NCI-H2081 treated with DMSO at 0.1 percent for 48 hours (cell line): ENCODE data around the gene PROX1.
"Not testable (repeated sequence)": the region's sequence is repeated elsewhere in the genome, so short reads cannot be mapped to it uniquely, and the experiment has no call there.

Experiments used
- DNase-seq: peaks from one replicate; lab custom pipeline; 2025; lab: John Stamatoyannopoulos, UW

Gene PROX1

DNA sequence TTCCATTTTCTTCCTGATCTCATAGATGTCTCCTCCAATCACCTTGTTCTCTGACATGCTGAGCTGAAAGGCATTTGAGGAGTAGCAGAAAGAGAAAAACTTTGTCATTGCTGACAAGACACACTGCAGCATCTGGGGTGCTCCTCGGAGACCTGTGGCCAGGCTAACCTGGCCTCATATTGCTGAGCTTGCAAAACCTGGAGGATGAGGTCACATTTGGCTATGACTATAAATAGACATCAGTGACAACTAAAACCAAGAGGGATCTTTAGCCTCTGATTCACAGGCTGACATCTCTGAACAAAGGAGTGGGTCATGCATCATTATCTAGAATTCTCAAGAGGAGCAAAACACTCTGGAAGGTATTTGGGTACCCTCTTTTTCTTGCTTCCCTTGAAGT, 83.7 kb downstream of the PROX1 start:
- DNase-seq: no peak

GRCh38 chr1:214072426-214073157, 84.8 kb downstream of the PROX1 start:
- DNase-seq: no peak

GRCh38 chr1:214074477-214074876, 86.7 kb downstream of the PROX1 start:
- no peak for DNase-seq

DNA sequence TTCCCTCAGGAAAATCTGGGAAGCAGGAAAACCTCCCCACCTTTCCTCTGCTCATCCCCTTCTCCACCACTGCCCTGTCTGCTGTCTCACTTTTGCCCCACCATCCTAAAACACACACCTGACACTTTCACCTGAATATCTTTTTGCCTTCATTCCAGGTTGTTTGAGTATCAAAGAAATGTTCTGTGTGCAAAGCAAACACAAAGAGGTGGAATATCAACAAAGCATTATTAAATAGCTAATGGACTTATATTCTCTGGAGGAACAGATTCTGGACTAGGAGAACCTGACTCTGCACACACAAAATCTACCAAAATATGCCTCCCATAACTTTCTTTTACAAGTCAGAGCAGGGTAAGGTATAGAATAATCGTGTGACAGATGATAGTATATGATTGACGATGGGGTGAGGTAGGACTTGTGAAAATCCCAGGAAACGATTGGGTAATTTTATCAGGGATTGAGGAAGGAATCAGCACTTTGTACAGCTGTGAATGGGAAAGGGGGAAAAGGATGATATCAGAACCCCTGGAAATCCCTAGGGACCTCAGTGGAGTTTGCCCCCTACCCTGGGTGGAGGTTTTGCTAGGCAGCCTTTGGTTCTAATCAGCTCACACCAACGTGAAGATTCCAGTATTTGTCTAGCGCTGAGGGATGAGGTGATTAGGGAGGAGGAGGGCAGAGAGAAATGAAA, 87.7 kb downstream of the PROX1 start:
- no peak for DNase-seq

- DNase-seq: no peak
Observed at GRCh38 chr1:214075999-214076707, 88.4 kb downstream of the PROX1 start.

GRCh38 chr1:214076708-214077065, 88.9 kb downstream of the PROX1 start:
- DNase-seq: no peak

- DNase-seq: no peak
Observed at GRCh38 chr1:214078950-214079349, 91.2 kb downstream of the PROX1 start.

GRCh38 chr1:214085325-214085724, 97.6 kb downstream of the PROX1 start:
- no peak for DNase-seq

DNA sequence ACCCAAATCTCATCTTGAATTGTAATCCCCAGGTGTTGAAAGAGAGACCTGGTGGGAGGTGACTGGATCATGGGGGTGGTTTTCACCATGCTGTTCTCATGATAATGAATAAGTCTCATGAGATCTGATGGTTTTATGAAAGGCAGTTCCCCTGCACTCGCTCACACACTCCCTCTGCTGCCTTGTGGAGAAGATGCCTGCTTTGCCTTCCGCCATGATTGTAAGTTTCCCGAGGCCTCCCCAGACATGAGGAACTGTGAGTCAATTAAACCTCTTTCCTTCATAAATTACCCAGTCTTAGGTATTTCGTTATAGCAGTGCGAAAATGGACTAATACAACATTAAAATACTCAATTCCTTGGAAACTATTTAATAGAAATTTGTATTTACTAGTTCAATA, 99.2 kb downstream of the PROX1 start:
- no peak for DNase-seq

- DNase-seq: not testable (repeated sequence)
Observed at GRCh38 chr1:214089003-214089402, 101.2 kb downstream of the PROX1 start.
